H1 (cell line): Measurements from ENCODE around the gene C16orf54.

Experiments used
- TEAD4 ChIP-seq: IDR thresholded peaks from 2 replicates; pipeline ENCODE4 v1.6.1; 2012; ENCODE audit warnings: low read depth, low read length, inconsistent platforms, mixed read lengths
- TF ChIP-seq, protein P1 (sequence below), 3 experiments: IDR thresholded peaks; 1 replicate in 2 of 3; 2 replicates in 1 of 3; pipeline versions ENCODE4 v1.5.1 to v1.6.1; 2011; ENCODE audit warnings: low read length in 3 of 3, mild to moderate bottlenecking in 3 of 3, inconsistent platforms in 2 of 3, low read depth in 1 of 3, moderate library complexity in 1 of 3; ENCODE audit not compliant: insufficient read depth in 1 of 3; ENCODE audit errors: control extremely low read depth in 1 of 3

DNA sequence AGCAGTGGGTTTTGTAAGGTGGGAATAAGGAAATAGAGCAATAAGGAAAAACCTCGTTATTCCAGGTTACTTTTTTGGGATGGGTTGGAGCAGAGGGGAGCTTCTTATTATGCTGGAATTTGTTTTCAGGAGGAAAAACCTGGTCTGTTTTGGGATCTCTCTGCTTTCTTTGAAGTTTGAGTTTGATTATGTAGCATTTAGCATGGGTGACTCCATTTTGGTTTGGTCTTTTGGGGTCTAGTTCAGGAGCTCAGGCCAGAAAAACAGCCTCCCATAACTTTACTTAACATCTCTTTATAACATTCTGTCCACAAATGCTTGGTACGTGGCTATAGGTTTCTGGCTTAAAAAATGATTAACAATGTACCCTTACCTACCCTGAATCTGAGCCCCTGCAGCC is 23.7 kb upstream of the C16orf54 start:
- no peak for TF ChIP-seq TEAD4
- TF ChIP-seq, protein P1, sequence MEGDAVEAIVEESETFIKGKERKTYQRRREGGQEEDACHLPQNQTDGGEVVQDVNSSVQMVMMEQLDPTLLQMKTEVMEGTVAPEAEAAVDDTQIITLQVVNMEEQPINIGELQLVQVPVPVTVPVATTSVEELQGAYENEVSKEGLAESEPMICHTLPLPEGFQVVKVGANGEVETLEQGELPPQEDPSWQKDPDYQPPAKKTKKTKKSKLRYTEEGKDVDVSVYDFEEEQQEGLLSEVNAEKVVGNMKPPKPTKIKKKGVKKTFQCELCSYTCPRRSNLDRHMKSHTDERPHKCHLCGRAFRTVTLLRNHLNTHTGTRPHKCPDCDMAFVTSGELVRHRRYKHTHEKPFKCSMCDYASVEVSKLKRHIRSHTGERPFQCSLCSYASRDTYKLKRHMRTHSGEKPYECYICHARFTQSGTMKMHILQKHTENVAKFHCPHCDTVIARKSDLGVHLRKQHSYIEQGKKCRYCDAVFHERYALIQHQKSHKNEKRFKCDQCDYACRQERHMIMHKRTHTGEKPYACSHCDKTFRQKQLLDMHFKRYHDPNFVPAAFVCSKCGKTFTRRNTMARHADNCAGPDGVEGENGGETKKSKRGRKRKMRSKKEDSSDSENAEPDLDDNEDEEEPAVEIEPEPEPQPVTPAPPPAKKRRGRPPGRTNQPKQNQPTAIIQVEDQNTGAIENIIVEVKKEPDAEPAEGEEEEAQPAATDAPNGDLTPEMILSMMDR (IDR thresholded peaks at IDR 0.05; ENCODE audit: control extremely low read depth in 1 of 3, insufficient read depth in 1 of 3, low read depth in 1 of 3, low read length in 3 of 3): no peak
